Umbilical cord (tissue), 2 donors: ENCODE data around the gene RNF150. TPM values are rescaled to one million over a fixed set of nuclear protein-coding genes. Genes with fewer than 3 reads are reported as not detected.
"Not testable (repeated sequence)": the region's sequence is repeated elsewhere in the genome, so short reads cannot be mapped to it uniquely, and the experiment has no call there.

Experiments used
- DNase-seq: peaks from one replicate; pipeline ENCODE4 v3.0.0-alpha.2; 2015; ENCODE audit warnings: low spot score
- total RNA-seq: library from RNA; depleted of rRNA; stranded (reverse); fragments of >200 nt; gene quantifications from one replicate; pipeline ENCODE4 v1.2.3, GENCODE V29; 2014; ENCODE audit warnings: low replicate concordance; ENCODE audit not compliant: insufficient read depth

RNF150 gene
- 8.7 TPM for total RNA-seq

GRCh38 chr4:141133146-141133998 lies at the start of gene RNF150:
TSS of gene RNF150 (minus strand) at chr4:141133469.
- DNase-seq: peak; percentile 92

GRCh38 chr4:141180991-141181761 lies 47.9 kb upstream of the RNF150 start:
- DNase-seq: no peak

GRCh38 chr4:141179474-141180373 lies 46.5 kb upstream of the RNF150 start:
- DNase-seq: no peak

- DNase-seq: no peak
Measured at GRCh38 chr4:141177171-141177570, 43.9 kb upstream of the RNF150 start.

- DNase-seq: no peak
Measured at GRCh38 chr4:141174457-141174856, 41.2 kb upstream of the RNF150 start.

- DNase-seq: no peak
Measured at GRCh38 chr4:141170671-141171070, 37.4 kb upstream of the RNF150 start.

- no peak for DNase-seq
Measured at GRCh38 chr4:141169391-141169790, 36.1 kb upstream of the RNF150 start.

- DNase-seq: not testable (repeated sequence)
Measured at GRCh38 chr4:141165001-141165400, 31.7 kb upstream of the RNF150 start.

- no peak for DNase-seq
Measured at GRCh38 chr4:141159027-141159426, 25.8 kb upstream of the RNF150 start.

GRCh38 chr4:141158219-141158618 lies 24.9 kb upstream of the RNF150 start:
- peak; percentile 48 for DNase-seq

- DNase-seq: no peak
Measured at GRCh38 chr4:141155586-141155985, 22.3 kb upstream of the RNF150 start.

- DNase-seq: no peak
Measured at GRCh38 chr4:141154725-141155124, 21.5 kb upstream of the RNF150 start.

- DNase-seq: peak; percentile 43
Measured at GRCh38 chr4:141153751-141154510, 20.7 kb upstream of the RNF150 start.

GRCh38 chr4:141144207-141144606 lies 10.9 kb upstream of the RNF150 start:
- DNase-seq: no peak

- no peak for DNase-seq
Measured at GRCh38 chr4:141142423-141142822, 9.2 kb upstream of the RNF150 start.

- DNase-seq: no peak
Measured at GRCh38 chr4:141140391-141141200, 7.3 kb upstream of the RNF150 start.

GRCh38 chr4:141133999-141134995 lies 1.0 kb upstream of the RNF150 start:
- DNase-seq: no peak

GRCh38 chr4:141132709-141133145 lies 542 bp downstream of the RNF150 start:
- DNase-seq: peak; percentile 65
